HG03521 (cell line): ENCODE measurements around the gene MKNK2.

ENCODE experiments used
- ATAC-seq: cut with Tn5 transposase; IDR thresholded peaks from one replicate; pipeline ENCODE4 v1.9.1; 2021; ENCODE audit warnings: mild to moderate bottlenecking, moderate library complexity; ENCODE audit not compliant: unreplicated experiment

The MKNK2 gene

GRCh38 chr19:2080336-2080988, 29.4 kb upstream of the MKNK2 start:
- no peak for ATAC-seq

GRCh38 chr19:2079865-2080301, 28.8 kb upstream of the MKNK2 start:
- no peak for ATAC-seq

- ATAC-seq, result no peak
Measured at GRCh38 chr19:2079076-2079864, 28.2 kb upstream of the MKNK2 start.

- ATAC-seq, result no peak
Measured at GRCh38 chr19:2077833-2078619, 27.0 kb upstream of the MKNK2 start.

GRCh38 chr19:2077398-2077797, 26.4 kb upstream of the MKNK2 start:
- ATAC-seq, result no peak

GRCh38 chr19:2076526-2076944, 25.5 kb upstream of the MKNK2 start:
- ATAC-seq, result no peak

- ATAC-seq, result no peak
Measured at GRCh38 chr19:2072757-2073551, 21.9 kb upstream of the MKNK2 start.

GRCh38 chr19:2070986-2071673, 20.1 kb upstream of the MKNK2 start:
- no peak for ATAC-seq

GRCh38 chr19:2070436-2070827, 19.4 kb upstream of the MKNK2 start:
- ATAC-seq, result no peak

- no peak for ATAC-seq
Measured at GRCh38 chr19:2064788-2065524, 13.9 kb upstream of the MKNK2 start.

GRCh38 chr19:2064395-2064787, 13.3 kb upstream of the MKNK2 start:
- ATAC-seq, result no peak

GRCh38 chr19:2063824-2064223, 12.8 kb upstream of the MKNK2 start:
- no peak for ATAC-seq

- ATAC-seq, result no peak
Measured at GRCh38 chr19:2062770-2063169, 11.7 kb upstream of the MKNK2 start.

GRCh38 chr19:2062389-2062729, 11.3 kb upstream of the MKNK2 start:
- no peak for ATAC-seq

- ATAC-seq, result peak; percentile 79
Measured at GRCh38 chr19:2061495-2062388, 10.7 kb upstream of the MKNK2 start.

GRCh38 chr19:2060884-2061494, 9.9 kb upstream of the MKNK2 start:
- peak; percentile 17 for ATAC-seq

GRCh38 chr19:2059422-2060201, 8.6 kb upstream of the MKNK2 start:
- ATAC-seq, result no peak
